Measurements from ENCODE around the gene IL10RA. TPM values are rescaled to one million over a fixed set of nuclear protein-coding genes. Genes with fewer than 3 reads are reported as not detected.

The IL10RA gene
- total RNA-seq, 2 experiments from 2014 or later: 286 to 291 TPM

DNA sequence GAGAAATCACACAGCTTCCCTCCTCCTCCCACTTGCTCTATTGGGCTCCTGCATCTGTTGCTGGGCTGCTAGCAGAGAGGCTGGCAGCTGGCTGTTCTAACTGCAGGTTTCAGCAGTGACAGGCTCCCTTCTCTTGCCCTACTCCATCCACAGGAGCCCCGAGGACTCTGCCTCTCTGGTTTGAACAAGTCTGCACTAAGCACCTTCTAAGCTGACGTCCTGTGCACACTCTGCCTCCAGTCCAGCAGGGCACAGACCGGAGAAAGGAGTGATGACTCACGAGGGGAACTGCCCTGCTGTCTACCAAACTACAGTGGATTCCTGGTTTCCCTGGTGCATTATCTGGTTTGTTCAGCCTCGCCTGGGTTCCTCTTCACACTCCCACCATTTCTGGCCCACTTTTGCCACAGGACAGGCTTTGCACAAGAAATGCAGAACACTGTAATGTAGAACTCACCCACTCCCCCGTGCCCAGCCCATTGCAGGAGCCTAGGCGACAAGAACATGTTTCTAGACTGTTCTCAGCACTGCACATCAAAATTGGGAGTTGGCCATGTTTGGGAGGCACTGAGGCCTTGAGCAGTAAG lies 26.0 kb downstream of the IL10RA start:
- ChIA-PET CTCF (interaction anchor here (1.9 kb wide), 1 partner anchor 41 kb away, joined by 4 read pairs; no protein-coding TSS in a partner anchor), POLR2A (interaction anchor here (1.0 to 26.6 kb wide), 5 partner anchors 8 to 61 kb away, joined by 3 to 1195 read pairs (median 5); partner anchors contain the start of gene IL10RA)
- peaks cover 26% of the 10 kb centered on the region for H3K36me3 Mint-ChIP-seq (ENCODE audit: low read depth)
- peak; percentile 42 for DNase-seq
- H3K27me3 Mint-ChIP-seq: no peaks in the 10 kb centered on the region
- no peak overlapping the region for H3K4me3 Mint-ChIP-seq
- H3K4me1 Mint-ChIP-seq: peaks cover 95% of the 10 kb centered on the region
- H3K9me3 Mint-ChIP-seq: peaks cover 26% of the 10 kb centered on the region
- peak overlapping the region; percentile 69 for H3K27ac Mint-ChIP-seq

DNA sequence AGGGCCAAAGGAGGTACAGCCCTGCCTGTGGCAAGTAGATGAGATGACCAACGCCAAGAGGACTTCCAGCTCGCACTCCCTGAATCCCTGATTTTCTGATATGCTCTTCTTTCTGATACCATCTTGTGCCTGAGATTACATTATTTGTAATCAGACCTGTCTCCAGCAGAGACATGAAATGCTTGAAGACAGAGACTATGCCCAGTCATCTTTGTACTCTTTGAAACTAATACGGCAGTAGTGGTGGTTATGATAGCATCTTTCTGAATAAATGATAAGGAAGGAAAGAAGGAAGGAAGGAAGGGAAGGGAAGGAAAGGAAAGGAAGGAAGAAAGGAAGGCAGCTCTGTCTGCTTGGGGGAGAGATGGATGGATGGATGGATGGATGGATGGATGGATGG lies 27.8 kb downstream of the IL10RA start:
- H3K4me1 Mint-ChIP-seq: peaks cover 77% of the 10 kb centered on the region
- peak overlapping the region; percentile 7 for H3K27ac Mint-ChIP-seq
- peaks cover 42% of the 10 kb centered on the region for H3K9me3 Mint-ChIP-seq
- ChIA-PET POLR2A (interaction anchor here (1.0 to 26.6 kb wide), 4 partner anchors 9 to 37 kb away, joined by 3 to 1195 read pairs (median 304); partner anchors contain the start of gene IL10RA), CTCF (interaction anchor here (0.9 kb wide), 1 partner anchor 54 kb away, joined by 3 read pairs; no protein-coding TSS in a partner anchor)
- H3K4me3 Mint-ChIP-seq: no peak overlapping the region
- no peak for DNase-seq
- H3K27me3 Mint-ChIP-seq: peaks cover 4% of the 10 kb centered on the region
- peaks cover 42% of the 10 kb centered on the region for H3K36me3 Mint-ChIP-seq (ENCODE audit: low read depth)

DNA sequence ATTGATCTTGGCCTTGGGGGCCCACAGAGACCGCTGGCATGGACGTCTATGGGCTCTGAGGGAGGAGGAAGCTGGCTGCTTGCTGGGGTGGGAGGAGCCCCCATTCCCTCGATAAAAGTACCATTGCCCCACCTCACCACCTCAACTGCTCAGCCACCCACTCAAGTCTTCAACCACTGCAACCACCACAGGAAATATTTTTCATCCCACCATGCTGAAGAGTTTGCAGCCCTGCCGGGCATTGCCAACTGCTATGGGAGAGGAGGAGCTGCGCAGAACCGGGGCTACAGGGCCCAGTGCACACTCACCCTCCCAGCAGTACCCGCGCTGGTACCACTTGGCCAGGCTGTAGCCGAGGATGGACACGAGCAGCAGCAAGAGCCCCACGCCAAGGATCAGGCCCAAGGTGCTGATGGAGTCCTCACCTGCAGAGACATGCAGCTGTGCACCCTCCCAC lies 29.2 kb downstream of the IL10RA start:
- no peak for DNase-seq
- Mint-ChIP-seq H3K27me3 (peaks cover 4% of the 10 kb centered on the region), H3K27ac (peak overlapping the region; percentile 68), H3K4me1 (peaks cover 63% of the 10 kb centered on the region), H3K4me3 (no peak overlapping the region), H3K9me3 (peaks cover 50% of the 10 kb centered on the region), H3K36me3 (ENCODE audit: low read depth) (peaks cover 50% of the 10 kb centered on the region)
- CTCF ChIA-PET: interaction anchor here (1.3 to 2.3 kb wide), 4 partner anchors 14 to 280 kb away, joined by 3 to 7 read pairs (median 4); no protein-coding TSS in a partner anchor
- POLR2A ChIA-PET: interaction anchor here (0.8 to 26.6 kb wide), 9 partner anchors 9 to 64 kb away, joined by 3 to 1195 read pairs (median 5); partner anchors contain the start of gene IL10RA

DNA sequence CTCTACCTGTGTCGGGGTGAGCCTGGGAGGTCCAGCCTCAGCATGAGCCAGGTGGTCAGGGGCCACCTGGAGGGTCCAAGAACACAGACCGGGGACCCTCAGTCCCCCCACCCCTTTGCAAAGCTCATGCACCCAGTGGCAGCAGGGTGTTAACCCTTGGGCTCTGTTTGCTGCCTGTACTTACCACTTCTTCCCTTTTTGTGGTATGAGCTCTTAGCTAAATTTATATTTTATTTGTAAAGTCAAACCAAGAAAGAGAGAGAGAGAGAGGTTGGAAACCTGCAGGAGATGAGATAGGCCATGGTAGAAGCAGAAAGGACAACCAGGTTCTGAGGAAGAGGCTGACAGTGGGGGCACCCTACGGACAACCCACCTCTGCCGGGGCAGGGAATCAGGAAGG lies 29.9 kb downstream of the IL10RA start:
- Mint-ChIP-seq H3K27me3 (peaks cover 4% of the 10 kb centered on the region), H3K4me3 (no peak overlapping the region), H3K27ac (peak overlapping the region; percentile 68), H3K36me3 (ENCODE audit: low read depth) (peaks cover 54% of the 10 kb centered on the region), H3K9me3 (peaks cover 54% of the 10 kb centered on the region), H3K4me1 (peaks cover 57% of the 10 kb centered on the region)
- DNase-seq: no peak
- ChIA-PET CTCF (interaction anchor here (0.6 to 2.3 kb wide), 5 partner anchors 11 to 280 kb away, joined by 3 to 7 read pairs (median 4); no protein-coding TSS in a partner anchor), POLR2A (interaction anchor here (0.8 to 26.6 kb wide), 10 partner anchors 10 to 65 kb away, joined by 3 to 1195 read pairs (median 4); partner anchors contain the start of gene IL10RA)

DNA sequence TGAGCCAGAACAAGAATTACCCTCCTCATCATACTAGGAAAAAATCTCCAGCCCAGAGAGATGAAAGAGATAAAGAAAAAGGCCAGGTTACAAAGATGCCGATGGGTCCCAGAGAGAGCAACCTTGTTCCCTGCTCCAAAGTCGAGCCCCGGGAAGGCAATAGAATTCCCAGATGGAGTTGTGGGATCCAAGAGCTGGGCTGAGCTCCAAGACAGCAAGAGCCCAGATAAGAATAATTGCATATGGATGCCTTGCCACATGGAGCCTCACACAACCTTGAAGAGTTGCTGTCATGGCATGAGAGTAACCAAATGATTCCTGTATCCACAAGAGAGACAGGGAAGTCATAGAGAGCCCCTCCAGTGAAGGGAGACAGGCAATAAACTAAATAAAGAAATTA lies 30.9 kb downstream of the IL10RA start:
- Mint-ChIP-seq H3K27me3 (peaks cover 4% of the 10 kb centered on the region), H3K27ac (no peak overlapping the region), H3K9me3 (peaks cover 58% of the 10 kb centered on the region), H3K4me1 (peaks cover 47% of the 10 kb centered on the region), H3K4me3 (no peak overlapping the region), H3K36me3 (ENCODE audit: low read depth) (peaks cover 56% of the 10 kb centered on the region)
- CTCF ChIA-PET: no interaction called here
- DNase-seq: no peak
- POLR2A ChIA-PET: interaction anchor here (2.0 to 26.6 kb wide), 3 partner anchors 11 to 36 kb away, joined by 4 to 1195 read pairs (median 19); partner anchors contain the start of gene IL10RA

DNA sequence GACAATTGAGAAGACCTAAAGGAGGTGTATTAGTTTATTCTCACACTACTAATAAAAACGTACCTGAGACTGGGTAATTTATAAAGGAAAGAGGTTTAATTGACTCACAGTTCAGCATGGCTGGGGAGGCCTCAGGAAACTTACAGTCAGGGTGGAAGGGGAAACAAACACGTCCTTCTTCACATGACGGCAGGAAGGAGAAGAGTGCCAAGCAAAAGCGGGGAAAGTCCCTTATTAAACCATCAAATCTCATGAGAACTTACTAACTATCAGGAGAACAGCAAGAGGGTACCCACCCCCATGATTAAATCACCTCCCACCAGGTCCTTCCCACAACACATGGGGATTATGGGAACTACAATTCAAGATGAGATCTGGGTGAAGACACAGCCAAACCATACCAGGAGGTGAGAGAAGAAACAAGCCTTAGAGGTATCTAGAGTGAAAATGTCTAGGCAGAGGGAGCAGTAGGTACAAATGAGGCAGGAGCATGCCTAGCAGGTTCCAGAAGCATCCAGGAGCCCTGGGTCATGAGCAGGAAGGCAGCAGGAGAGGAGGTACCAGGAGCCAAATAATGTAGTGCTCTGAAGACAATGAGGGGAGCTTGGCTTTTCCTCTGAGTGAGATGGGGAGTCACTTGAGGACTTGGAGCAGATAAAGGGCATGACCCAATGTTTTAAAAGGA lies 31.6 kb downstream of the IL10RA start:
- H3K9me3 Mint-ChIP-seq: peaks cover 61% of the 10 kb centered on the region
- H3K4me3 Mint-ChIP-seq: no peak overlapping the region
- no peak for DNase-seq
- POLR2A ChIA-PET: interaction anchor here (2.5 kb wide), 1 partner anchor 12 kb away, joined by 19 read pairs; no protein-coding TSS in a partner anchor
- peaks cover 4% of the 10 kb centered on the region for H3K27me3 Mint-ChIP-seq
- H3K4me1 Mint-ChIP-seq: peaks cover 40% of the 10 kb centered on the region
- H3K27ac Mint-ChIP-seq: no peak overlapping the region
- H3K36me3 Mint-ChIP-seq (ENCODE audit: low read depth): peaks cover 59% of the 10 kb centered on the region
- CTCF ChIA-PET: no interaction called here

DNA sequence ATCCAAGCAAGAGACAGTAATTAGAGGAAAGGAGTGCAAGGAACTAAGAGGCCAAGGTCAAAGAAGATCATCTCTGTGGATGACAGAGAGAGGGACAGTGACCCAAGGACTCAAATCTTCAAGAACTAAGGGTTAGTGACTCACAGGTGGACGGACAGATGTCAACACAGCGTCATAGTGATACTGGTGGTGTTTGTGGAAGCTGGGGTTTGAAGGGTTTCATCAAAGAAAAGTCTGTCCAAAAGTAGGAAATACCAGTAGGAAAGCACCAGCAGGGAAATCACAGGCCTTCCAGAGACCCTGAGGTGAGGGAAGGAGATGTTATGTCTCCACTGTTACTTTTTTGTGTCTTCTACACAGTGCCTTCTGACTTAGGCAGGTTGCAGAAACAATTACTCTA lies 32.2 kb downstream of the IL10RA start:
- DNase-seq: no peak
- H3K4me1 Mint-ChIP-seq: peaks cover 34% of the 10 kb centered on the region
- peaks cover 4% of the 10 kb centered on the region for H3K27me3 Mint-ChIP-seq
- CTCF ChIA-PET: no interaction called here
- POLR2A ChIA-PET: no interaction called here
- peaks cover 58% of the 10 kb centered on the region for H3K9me3 Mint-ChIP-seq
- H3K36me3 Mint-ChIP-seq (ENCODE audit: low read depth): peaks cover 56% of the 10 kb centered on the region
- no peak overlapping the region for H3K4me3 Mint-ChIP-seq
- no peak overlapping the region for H3K27ac Mint-ChIP-seq

DNA sequence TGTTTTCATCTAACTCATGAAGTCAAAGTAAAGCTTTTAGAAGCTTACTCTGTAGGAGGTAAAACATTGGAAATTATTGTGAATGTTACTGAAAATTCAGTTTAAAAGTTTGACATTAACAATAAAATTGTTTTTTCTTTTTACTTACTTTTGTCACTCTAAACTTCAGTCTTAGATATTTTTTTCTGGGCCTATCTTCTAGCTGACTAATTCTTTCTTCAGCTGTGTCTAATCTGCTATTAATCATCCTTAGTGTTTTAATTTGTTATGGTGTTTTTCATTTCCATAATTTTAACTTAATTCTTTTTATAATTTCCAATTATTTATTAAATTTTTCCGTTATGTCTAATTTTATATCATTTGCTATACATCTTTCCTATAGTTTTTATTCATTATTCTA lies 35.0 kb downstream of the IL10RA start:
- peaks cover 4% of the 10 kb centered on the region for H3K27me3 Mint-ChIP-seq
- CTCF ChIA-PET: interaction anchor here (0.7 to 2.0 kb wide), 6 partner anchors 13 to 213 kb away, joined by 3 to 5 read pairs (median 4); no protein-coding TSS in a partner anchor
- H3K27ac Mint-ChIP-seq: no peak overlapping the region
- peaks cover 12% of the 10 kb centered on the region for H3K4me1 Mint-ChIP-seq
- no peak for DNase-seq
- peaks cover 54% of the 10 kb centered on the region for H3K9me3 Mint-ChIP-seq
- peaks cover 44% of the 10 kb centered on the region for H3K36me3 Mint-ChIP-seq (ENCODE audit: low read depth)
- POLR2A ChIA-PET: interaction anchor here (1.2 to 2.6 kb wide), 5 partner anchors 10 to 30 kb away, joined by 3 to 10 read pairs (median 4); no protein-coding TSS in a partner anchor
- H3K4me3 Mint-ChIP-seq: no peak overlapping the region

DNA sequence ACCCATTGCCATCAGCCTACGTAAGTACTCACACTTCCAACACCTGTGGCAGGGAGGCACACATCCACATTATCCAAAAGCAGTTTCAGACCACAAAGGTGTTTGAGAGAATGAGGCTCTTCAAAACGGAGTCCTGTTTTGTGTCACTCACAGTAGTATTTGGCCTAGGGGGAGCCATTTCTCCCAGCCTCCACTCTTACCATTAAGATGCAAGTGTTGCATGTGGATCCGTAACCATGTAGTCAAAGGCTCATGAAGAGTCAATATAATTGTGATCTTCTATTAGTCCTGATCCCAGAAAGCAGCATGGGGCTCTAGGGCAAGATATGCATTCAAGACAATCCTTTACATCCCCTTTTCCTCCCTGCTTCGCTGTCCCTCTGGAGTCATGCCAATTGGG lies 41.5 kb downstream of the IL10RA start:
- H3K9me3 Mint-ChIP-seq: peaks cover 20% of the 10 kb centered on the region
- no peaks in the 10 kb centered on the region for H3K27me3 Mint-ChIP-seq
- no peak for DNase-seq
- ChIA-PET CTCF (no interaction called here), POLR2A (interaction anchor here (1.4 kb wide), 1 partner anchor 20 kb away, joined by 4 read pairs; no protein-coding TSS in a partner anchor)
- H3K4me1 Mint-ChIP-seq: peaks cover 16% of the 10 kb centered on the region
- peaks cover 5% of the 10 kb centered on the region for H3K36me3 Mint-ChIP-seq (ENCODE audit: low read depth)
- no peak overlapping the region for H3K4me3 Mint-ChIP-seq
- no peak overlapping the region for H3K27ac Mint-ChIP-seq

DNA sequence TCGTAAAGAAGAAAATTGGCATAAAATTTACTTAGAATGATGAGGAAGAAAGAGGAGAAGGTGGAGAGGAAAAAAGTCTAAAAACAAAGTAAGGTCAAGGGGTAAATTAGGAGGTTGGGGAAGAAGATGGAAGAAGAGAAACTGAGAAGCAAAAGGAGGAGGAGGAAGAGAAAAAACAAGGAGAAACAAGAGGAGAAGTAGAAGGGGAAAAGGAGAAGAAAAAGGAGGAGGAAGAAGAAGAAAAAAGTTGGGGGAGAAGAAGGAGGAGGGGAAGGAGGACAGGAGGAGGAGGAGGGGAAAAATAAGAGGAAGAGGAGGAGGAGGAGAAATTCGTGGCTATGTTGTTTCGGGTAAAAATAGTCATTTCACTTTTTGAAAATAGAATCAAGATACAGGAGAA lies 42.4 kb downstream of the IL10RA start:
- H3K4me3 Mint-ChIP-seq: no peak overlapping the region
- ChIA-PET POLR2A (interaction anchor here (1.1 kb wide), 1 partner anchor 27 kb away, joined by 3 read pairs; no protein-coding TSS in a partner anchor), CTCF (no interaction called here)
- H3K27me3 Mint-ChIP-seq: no peaks in the 10 kb centered on the region
- no peak for DNase-seq
- H3K4me1 Mint-ChIP-seq: peaks cover 24% of the 10 kb centered on the region
- H3K36me3 Mint-ChIP-seq (ENCODE audit: low read depth): peaks cover 9% of the 10 kb centered on the region
- H3K27ac Mint-ChIP-seq: no peak overlapping the region
- H3K9me3 Mint-ChIP-seq: peaks cover 20% of the 10 kb centered on the region

DNA sequence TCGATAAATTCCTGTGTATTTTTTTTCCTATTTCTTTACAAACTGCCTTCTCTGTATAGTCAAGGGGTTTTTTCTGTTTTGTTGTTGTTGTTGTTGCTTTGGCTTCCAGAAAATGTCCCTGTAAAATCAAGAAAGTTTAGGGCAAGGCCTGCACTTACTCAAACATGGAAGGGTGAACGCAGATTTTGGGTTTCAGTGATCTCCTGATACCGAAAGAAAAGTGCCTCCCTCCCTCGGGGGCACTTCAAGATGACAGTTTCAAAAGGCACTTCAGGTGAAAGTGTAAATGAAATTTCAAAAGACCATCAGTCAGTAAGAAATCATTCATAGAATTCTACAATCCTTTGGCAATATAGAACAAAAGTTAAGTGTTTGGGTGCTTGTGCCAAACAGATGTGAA lies 47.2 kb downstream of the IL10RA start:
- H3K9me3 Mint-ChIP-seq: peaks cover 10% of the 10 kb centered on the region
- peak overlapping the region; percentile 75 for H3K27ac Mint-ChIP-seq
- peaks cover 37% of the 10 kb centered on the region for H3K4me1 Mint-ChIP-seq
- no peak for DNase-seq
- no peaks in the 10 kb centered on the region for H3K27me3 Mint-ChIP-seq
- ChIA-PET POLR2A (no interaction called here), CTCF (no interaction called here)
- peaks cover 11% of the 10 kb centered on the region for H3K36me3 Mint-ChIP-seq (ENCODE audit: low read depth)
- H3K4me3 Mint-ChIP-seq: no peak overlapping the region

DNA sequence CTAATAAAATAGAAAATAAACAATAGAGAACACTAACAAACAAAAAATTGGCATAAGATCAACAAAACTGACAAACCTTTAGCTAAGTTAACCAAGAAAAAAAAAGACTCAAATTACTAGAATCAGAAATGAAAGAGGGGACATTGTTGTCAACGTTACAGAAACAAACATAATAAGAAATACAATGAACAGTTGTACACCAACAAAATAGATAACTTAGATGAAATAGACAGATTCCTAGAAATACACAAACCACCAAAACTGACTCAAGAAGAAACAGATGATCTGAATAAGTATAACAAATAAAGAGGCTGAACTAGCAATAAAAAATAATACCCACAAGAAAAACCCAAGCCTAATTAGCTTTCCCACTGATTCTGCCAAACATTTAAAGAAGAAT lies 55.9 kb downstream of the IL10RA start:
- POLR2A ChIA-PET: interaction anchor here (0.6 to 13.8 kb wide), 8 partner anchors 9 to 227 kb away, joined by 3 to 603 read pairs (median 6); partner anchors contain the start of gene IL10RA
- Mint-ChIP-seq H3K36me3 (ENCODE audit: low read depth) (peaks cover 14% of the 10 kb centered on the region), H3K27me3 (no peaks in the 10 kb centered on the region), H3K27ac (peak overlapping the region; percentile 60), H3K4me1 (peaks cover 81% of the 10 kb centered on the region), H3K9me3 (peaks cover 4% of the 10 kb centered on the region), H3K4me3 (no peak overlapping the region)
- CTCF ChIA-PET: interaction anchor here (0.6 to 2.5 kb wide), 8 partner anchors 11 to 198 kb away, joined by 3 to 13 read pairs (median 5); partner anchors contain the start of gene IL10RA
- DNase-seq: no peak
